Kidney (tissue), 14 donors: Measurements from ENCODE around the gene PIP4K2A. TPM values are rescaled to one million over a fixed set of nuclear protein-coding genes. Genes with fewer than 3 reads are reported as not detected.

Experiments
- DNase-seq, 5 donors: peaks; one replicate each; pipeline ENCODE4 v3.0.0-alpha.2; 2013 to 2020
- FAIRE-seq: peaks from 2 replicates; lab custom pipeline; 2012; peaks lifted over from hg19 to GRCh38; lab: Jason Lieb, UNC
- H3K27ac ChIP-seq, 2 donors: one replicate each; pipeline ENCODE4 v1.7.0; 2013; ENCODE audit warnings: low read depth in 2 of 2, low read length in 2 of 2, inconsistent platforms in 1 of 2
- H3K27me3 ChIP-seq: one replicate; pipeline ENCODE4 v1.7.1; 2013; ENCODE audit warnings: low read length, inconsistent platforms; ENCODE audit not compliant: control insufficient read depth, insufficient read depth
- H3K36me3 ChIP-seq, 3 donors: one replicate each; pipeline versions ENCODE4 v1.7.0 to v1.7.1; 2013; ENCODE audit warnings: low read length in 3 of 3, control low read depth in 1 of 3, inconsistent platforms in 1 of 3; ENCODE audit not compliant: insufficient read depth in 3 of 3, control insufficient read depth in 2 of 3
- H3K4me1 ChIP-seq, 3 donors: one replicate each; pipeline versions ENCODE4 v1.7.0 to v1.7.1; 2013; ENCODE audit warnings: low read length in 3 of 3, inconsistent platforms in 1 of 3, low read depth in 1 of 3; ENCODE audit not compliant: control insufficient read depth in 2 of 3, insufficient read depth in 2 of 3
- H3K4me3 ChIP-seq, 3 donors: one replicate each; pipeline versions ENCODE4 v1.7.0 to v1.8.1; 2013; ENCODE audit warnings: low read length in 3 of 3, control low read depth in 1 of 3, inconsistent platforms in 1 of 3
- H3K9ac ChIP-seq, 3 donors: one replicate each; pipeline versions ENCODE4 v1.7.0 to v1.7.1; 2013; ENCODE audit warnings: low read length in 3 of 3, control low read depth in 1 of 3, inconsistent platforms in 1 of 3
- H3K9me3 ChIP-seq, 3 donors: one replicate each; pipeline versions ENCODE4 v1.7.0 to v1.7.1; 2013; ENCODE audit warnings: low read length in 3 of 3, control low read depth in 1 of 3, inconsistent platforms in 1 of 3; ENCODE audit not compliant: control insufficient read depth in 2 of 3, insufficient read depth in 1 of 3
- intact Hi-C: fragments of 100-400 bp; cut with DNase I; formaldehyde crosslinking; loops from one replicate; pipeline ENCODE4 v1.11.1; 2022
- polyA plus RNA-seq: library from polyadenylated mRNA; stranded (reverse); fragments of 350-450 nt; fragmentation: Illumina TruSeq; extraction: RNeasy Lipid Tissue Mini Kit (QIAGEN cat#74804); gene quantifications from one replicate; pipeline ENCODE4 v1.2.3, GENCODE V29; 2014; ENCODE audit warnings: low read depth, low replicate concordance; ENCODE audit not compliant: insufficient read depth
- total RNA-seq: library from RNA; stranded (reverse); fragmentation: NEBNext Ultra II Directional; extraction: Animal tissue kit (Norgen Biotek cat#: 25700); gene quantifications from one replicate; pipeline ENCODE4 v1.2.1, GENCODE V29; 2021
- TF ChIP-seq, protein P1 (sequence below): IDR thresholded peaks from 3 replicates; pipeline ENCODE4 v1.5.1; 2012; ENCODE audit warnings: mild to moderate bottlenecking, moderate library complexity, borderline replicate concordance; ENCODE audit not compliant: insufficient read depth; ENCODE audit errors: extremely low read depth
- donor health status: control.
- donor health status: control.
- donor health status: control.
- donor health status: control.
- donor health status: control.
- donor health status: DM: yes; HTN: yes; CAD: no.
- donor health status: Normal renal cell carcinoma (clear cell type).

Gene PIP4K2A
- total and polyA plus RNA-seq, 2 donors from 2014 or later, result 12.2 to 54.6 TPM

DNA sequence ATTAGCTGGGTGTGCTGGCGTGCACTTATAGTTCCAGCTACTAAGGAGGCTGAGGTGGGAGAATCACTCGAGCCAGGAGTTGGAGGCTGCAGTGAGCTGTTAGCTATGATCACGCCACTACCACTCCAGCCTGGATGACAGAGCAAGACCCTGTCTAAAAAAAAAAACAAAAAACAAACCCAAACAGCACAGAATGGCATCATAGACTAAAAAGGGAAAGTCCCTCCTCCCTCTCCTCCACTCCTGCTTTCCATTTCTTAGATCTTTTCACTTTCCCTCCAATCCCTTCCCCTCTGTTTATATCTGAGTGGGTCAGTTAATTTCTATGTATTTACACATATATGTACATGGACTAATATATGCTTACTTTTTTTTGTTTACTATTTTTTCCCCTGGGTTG, 10.4 kb upstream of the PIP4K2A start:
- H3K4me1 ChIP-seq, result no peaks in the 10 kb centered on the region

DNA sequence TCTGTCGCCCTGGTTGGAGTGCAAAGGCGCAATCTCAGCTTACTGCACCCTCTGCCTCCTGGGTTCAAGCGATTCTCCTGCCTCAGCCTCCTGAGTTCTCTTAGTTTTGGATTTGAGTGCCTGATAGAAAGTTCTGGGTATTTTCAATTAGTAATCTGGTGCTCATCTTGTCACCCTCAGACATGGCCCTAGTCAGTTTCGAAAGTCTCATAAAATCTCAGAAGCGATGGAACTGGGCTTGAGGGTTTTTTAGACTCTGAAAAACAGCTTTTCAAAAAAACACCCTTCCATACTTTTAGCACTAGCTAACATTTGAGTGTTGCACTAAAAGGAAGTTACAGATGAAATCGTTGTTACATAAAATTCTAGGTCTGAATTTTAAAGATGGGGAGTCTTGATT, 9.4 kb upstream of the PIP4K2A start:
- TF ChIP-seq, protein P1, sequence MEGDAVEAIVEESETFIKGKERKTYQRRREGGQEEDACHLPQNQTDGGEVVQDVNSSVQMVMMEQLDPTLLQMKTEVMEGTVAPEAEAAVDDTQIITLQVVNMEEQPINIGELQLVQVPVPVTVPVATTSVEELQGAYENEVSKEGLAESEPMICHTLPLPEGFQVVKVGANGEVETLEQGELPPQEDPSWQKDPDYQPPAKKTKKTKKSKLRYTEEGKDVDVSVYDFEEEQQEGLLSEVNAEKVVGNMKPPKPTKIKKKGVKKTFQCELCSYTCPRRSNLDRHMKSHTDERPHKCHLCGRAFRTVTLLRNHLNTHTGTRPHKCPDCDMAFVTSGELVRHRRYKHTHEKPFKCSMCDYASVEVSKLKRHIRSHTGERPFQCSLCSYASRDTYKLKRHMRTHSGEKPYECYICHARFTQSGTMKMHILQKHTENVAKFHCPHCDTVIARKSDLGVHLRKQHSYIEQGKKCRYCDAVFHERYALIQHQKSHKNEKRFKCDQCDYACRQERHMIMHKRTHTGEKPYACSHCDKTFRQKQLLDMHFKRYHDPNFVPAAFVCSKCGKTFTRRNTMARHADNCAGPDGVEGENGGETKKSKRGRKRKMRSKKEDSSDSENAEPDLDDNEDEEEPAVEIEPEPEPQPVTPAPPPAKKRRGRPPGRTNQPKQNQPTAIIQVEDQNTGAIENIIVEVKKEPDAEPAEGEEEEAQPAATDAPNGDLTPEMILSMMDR, result no peak
- intact Hi-C loops, result no loop called here
- no peaks in the 10 kb centered on the region for H3K27me3 ChIP-seq
- FAIRE-seq (no peak), DNase-seq (no peak)
- no peaks in the 10 kb centered on the region for H3K4me1 ChIP-seq
- H3K36me3 ChIP-seq, result no peaks in the 10 kb centered on the region
- no peak overlapping the region for H3K4me3 ChIP-seq
- H3K9ac ChIP-seq, result no peak overlapping the region
- H3K9me3 ChIP-seq, result no peaks in the 10 kb centered on the region
- no peak overlapping the region for H3K27ac ChIP-seq

More for the DNA sequence above, 10.4 kb upstream of the PIP4K2A start:
- Histone ChIP-seq H3K27me3 (no peaks in the 10 kb centered on the region), H3K36me3 (no peaks in the 10 kb centered on the region), H3K9ac (no peak overlapping the region), H3K9me3 (no peaks in the 10 kb centered on the region), H3K4me3 (no peak overlapping the region), H3K27ac (no peak overlapping the region)
- DNase-seq (no peak), FAIRE-seq (no peak)
- TF ChIP-seq, protein P1, result no peak
- intact Hi-C loops, result no loop called here

DNA sequence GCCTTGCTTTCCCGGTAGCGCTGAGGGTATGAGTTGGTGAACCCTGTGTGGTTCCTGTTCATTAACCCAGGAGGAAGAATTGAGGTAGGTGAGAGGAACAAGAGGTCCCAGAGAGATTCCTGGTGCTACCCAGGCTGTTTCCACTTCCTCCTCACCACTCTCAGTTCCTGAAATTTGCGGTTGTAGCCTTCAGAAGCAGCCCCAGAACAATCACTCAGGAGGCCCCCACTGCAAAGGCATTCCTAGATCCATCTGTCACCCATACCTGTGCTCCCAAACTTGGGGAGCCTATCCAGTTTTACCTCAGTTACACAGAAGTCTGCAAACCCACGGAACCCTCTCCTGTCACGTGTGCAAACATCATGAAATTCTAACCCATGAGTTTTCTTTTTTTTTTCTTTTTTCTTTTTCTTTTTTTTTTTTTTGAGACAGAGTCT, 9.0 kb upstream of the PIP4K2A start:
- Histone ChIP-seq H3K4me1 (no peaks in the 10 kb centered on the region), H3K9ac (no peak overlapping the region), H3K4me3 (no peak overlapping the region), H3K36me3 (no peaks in the 10 kb centered on the region), H3K27ac (no peak overlapping the region), H3K9me3 (no peaks in the 10 kb centered on the region), H3K27me3 (no peaks in the 10 kb centered on the region)
- intact Hi-C loops, result no loop called here
- no peak for DNase-seq
- TF ChIP-seq, protein P1, result no peak
- no peak for FAIRE-seq

DNA sequence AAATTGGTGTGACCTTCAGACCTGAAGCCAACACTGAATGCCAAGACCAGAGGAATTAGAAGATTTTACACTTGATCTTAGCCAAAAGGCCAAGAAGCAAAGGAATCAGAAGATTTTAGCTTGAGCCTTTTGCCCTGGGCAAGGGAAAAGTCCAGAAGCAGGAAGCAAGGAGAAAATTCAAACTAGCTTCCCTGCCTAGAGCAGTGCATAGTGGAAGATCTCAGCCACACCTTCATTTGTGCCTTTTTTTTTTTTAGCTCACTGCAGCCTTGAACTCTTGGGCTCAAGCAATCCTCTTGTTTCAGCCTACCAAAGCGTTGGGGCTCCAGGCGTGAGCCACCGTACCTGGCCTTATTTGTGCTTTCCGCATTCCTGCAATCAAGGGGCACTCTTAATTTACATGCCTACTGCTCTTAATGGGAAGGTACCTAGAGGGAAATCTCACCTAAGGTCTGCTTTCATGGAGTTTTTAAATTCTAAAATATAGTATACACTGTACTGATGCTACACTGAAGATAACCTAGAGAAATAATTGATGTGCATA, 8.3 kb upstream of the PIP4K2A start:
- Histone ChIP-seq H3K27me3 (no peaks in the 10 kb centered on the region), H3K27ac (no peak overlapping the region), H3K9me3 (no peaks in the 10 kb centered on the region), H3K9ac (no peak overlapping the region), H3K4me3 (no peak overlapping the region), H3K36me3 (no peaks in the 10 kb centered on the region), H3K4me1 (no peaks in the 10 kb centered on the region)
- TF ChIP-seq, protein P1, result no peak
- FAIRE-seq (no peak), DNase-seq (no peak)
- intact Hi-C loops, result no loop called here
